ENCODE results near the gene FAM227A. TPM values are rescaled to one million over a fixed set of nuclear protein-coding genes. Genes with fewer than 3 reads are reported as not detected.
A peak's percentile ranks its signal among the peaks of the same experiment; 100 is the strongest.

The FAM227A gene
- total RNA-seq (2012; rRNA removed) (1.1 and 1.3 TPM in 2 replicates), polyA plus RNA-seq (2012; rRNA removed) (1.1 and 1.4 TPM in 2 replicates), Bru-seq, nascent RNA (percentile 47 among the genes with signal in this experiment), BruChase-seq, experiment 1, labeled RNA remaining after a 6-hour chase (percentile 70 among the genes with signal in this experiment), BruChase-seq, experiment 2, labeled RNA remaining after a 2-hour chase (percentile 59 among the genes with signal in this experiment)
- polyA plus RNA-seq (2012; cell fraction: cytosol; rRNA removed): 0.06 and 0.08 TPM in 2 replicates
- polyA plus RNA-seq (2012; cell fraction: nucleus; rRNA removed; ENCODE audit: low replicate concordance): 1.7 and 6.5 TPM in 2 replicates
- long read RNA-seq, partial matches to known transcripts: 1 of 3 reads
- long read RNA-seq, other reads (novel, unspliced or antisense): 2 of 3 reads

DNA sequence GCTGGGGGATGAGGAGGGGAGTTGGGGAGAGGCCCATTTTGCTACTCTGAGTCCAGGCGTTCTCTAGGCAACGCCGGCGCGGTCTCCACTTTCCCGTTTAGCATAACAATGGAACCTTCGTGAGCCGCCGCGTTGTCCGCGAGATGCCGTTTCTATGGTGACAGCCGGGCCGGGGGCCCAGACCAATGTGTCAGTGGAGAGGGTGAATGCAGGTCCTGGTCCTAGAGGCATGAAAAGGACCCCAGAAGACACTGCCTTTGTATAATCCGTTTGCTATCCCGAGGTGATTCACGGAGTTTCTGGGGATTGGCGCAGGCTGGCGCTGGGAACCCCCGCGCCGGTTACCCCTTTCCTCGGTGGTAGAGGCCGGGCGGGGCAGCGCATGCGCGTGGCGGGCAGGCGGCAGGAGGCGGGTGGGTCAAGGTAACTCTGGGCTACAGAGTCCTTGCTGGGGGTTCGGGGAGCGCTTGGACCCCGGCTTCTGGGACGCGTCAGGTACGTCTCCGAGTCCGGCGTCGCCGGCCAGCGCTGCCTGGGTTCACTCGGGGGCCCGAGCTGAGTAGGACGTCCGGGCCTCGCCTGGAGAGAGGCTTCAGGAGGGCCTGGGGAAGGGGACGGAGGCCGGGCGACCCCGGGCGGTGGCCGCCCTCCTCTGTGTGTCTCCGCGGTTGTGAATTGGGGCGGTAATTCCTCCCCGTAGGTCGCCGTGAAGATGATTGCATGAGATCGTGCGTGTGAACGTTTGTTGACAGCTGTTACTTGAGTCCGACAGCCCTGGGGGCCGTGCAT is at the start of gene FAM227A, which contains the start of gene CBY1:
Gene FAM227A (minus strand): TSS at position 137 of the 789 bp plus-strand sequence. CDS start 6,224 bp downstream, outside the sequence.
Gene CBY1 (plus strand): TSS at position 383 of the 789 bp plus-strand sequence. CDS start 11,417 bp downstream, outside the sequence.
- Histone ChIP-seq H3K79me1 (ENCODE audit: low read depth in 1 of 2, low read length in 2 of 2) (peaks cover 11 to 21% of the 10 kb centered on the region in 2 experiments), H3K9me1 (ENCODE audit: insufficient read depth, low read length) (peaks cover 10% of the 10 kb centered on the region; the same call in 1 of the 2 replicates), H2BK5ac (ENCODE audit: low read depth, low read length, poor library complexity, severe bottlenecking) (peak within 1 kb of the TSS; percentile 98), H4K8ac (ENCODE audit: low read depth in 2 of 2, low read length in 2 of 2) (peak within 1 kb of the TSS; percentile 83 to 100), H4K5ac (ENCODE audit: low read depth, low read length) (peak within 1 kb of the TSS; percentile 99), H3K4ac (ENCODE audit: low read depth, low read length) (peak within 1 kb of the TSS; percentile 100), H3K9ac (ENCODE audit: low read depth, low read length) (peak within 1 kb of the TSS; percentile 98), H3K4me3 (ENCODE audit: insufficient read depth, low read depth, low read length) (peak within 1 kb of the TSS; percentile 73), H2BK120ac (ENCODE audit: low read depth, low read length) (peak within 1 kb of the TSS; percentile 100), H3K14ac (replicated peaks; ENCODE audit: low read depth, low read length) (peak within 1 kb of the TSS; percentile 100), H3K4me2 (ENCODE audit: low read depth, low read length) (peak within 1 kb of the TSS; percentile 87), H3K23ac (ENCODE audit: low read depth, low read length) (peak within 1 kb of the TSS; percentile 100), H3K56ac (ENCODE audit: extremely low read depth, insufficient read depth, low read length) (peak within 1 kb of the TSS; percentile 100), H3K9me3 (ENCODE audit: control insufficient read depth, insufficient read depth, low read length) (no peaks in the 10 kb centered on the region), H2AFZ (replicated peaks; ENCODE audit: low read length, poor library complexity) (peak within 1 kb of the TSS; percentile 99), H3K27ac (ENCODE audit: insufficient read depth, low read length) (peak within 1 kb of the TSS; percentile 95), H3K36me3 (ENCODE audit: control insufficient read depth, insufficient read depth, low read length) (no peaks in the 10 kb centered on the region), H3K27me3 (ENCODE audit: control insufficient read depth, insufficient read depth, low read length) (no peaks in the 10 kb centered on the region), H2BK20ac (ENCODE audit: low read depth, low read length) (peak within 1 kb of the TSS; percentile 100), H2AK9ac (replicated peaks; ENCODE audit: low read depth, low read length, poor library complexity) (peak within 1 kb of the TSS; percentile 96), H2AK5ac (ENCODE audit: low read depth, low read length) (peak within 1 kb of the TSS; percentile 20; the same call in 1 of the 2 replicates), H3K18ac (ENCODE audit: low read depth, low read length) (peak within 1 kb of the TSS; percentile 99), H4K20me1 (ENCODE audit: insufficient read depth, low read length) (no peaks in the 10 kb centered on the region; the same call in 1 of the 2 replicates), H3K4me1 (ENCODE audit: control insufficient read depth, insufficient read depth, low read length) (peaks cover 7% of the 10 kb centered on the region), H4K91ac (ENCODE audit: insufficient read depth, low read depth, low read length) (peak within 1 kb of the TSS; percentile 100), H2BK15ac (ENCODE audit: low read depth, low read length) (peak within 1 kb of the TSS; percentile 99)
- in situ Hi-C loops (cut with MboI; ENCODE audit: low sequenced_read_pairs): no loop called here
- dilution Hi-C loops (cut with HindIII; ENCODE audit: low sequenced_read_pairs, unreplicated experiment): no loop called here
- 0% methylated on average over 3 of the region's 66 CpGs; no CpG with 5 or more reads in 1 of the 2 experiments for WGBS, 2 experiments (ENCODE audit: extremely low coverage in 2 of 2, insufficient read length in 1 of 2)
- intact Hi-C loops (cut with micrococcal nuclease): no loop called here
- ATAC-seq (ENCODE audit: low read depth): peak; percentile 97
- peak; percentile 76 for DNase-seq
- TSS peak; percentile 61 for BruUV-seq (replicated peaks)
- CTCF ChIA-PET: interaction anchor here (0.7 kb wide), 1 partner anchor 25 kb away, joined by 4 read pairs; no protein-coding TSS in a partner anchor
- no peak for TF ChIP-seq SMC3 (IDR thresholded peaks at IDR 0.05; ENCODE audit: low read depth, low read length)
- TF ChIP-seq MAZ (IDR thresholded peaks at IDR 0.05; ENCODE audit: borderline replicate concordance, low read depth, low read length): peak; percentile 17; the same call in 1 of the 2 replicates
- TF ChIP-seq NFE2L2 (IDR thresholded peaks at IDR 0.05; ENCODE audit: low read depth, low read length): no peak
- TF ChIP-seq BHLHE40 (IDR thresholded peaks at IDR 0.05; ENCODE audit: low read depth, low read length): peak; percentile 98
- TF ChIP-seq MXI1 (IDR thresholded peaks at IDR 0.05; ENCODE audit: borderline replicate concordance, low read depth, low read length): peak; percentile 65; the same call in 1 of the 2 replicates
- TF ChIP-seq, protein P1, sequence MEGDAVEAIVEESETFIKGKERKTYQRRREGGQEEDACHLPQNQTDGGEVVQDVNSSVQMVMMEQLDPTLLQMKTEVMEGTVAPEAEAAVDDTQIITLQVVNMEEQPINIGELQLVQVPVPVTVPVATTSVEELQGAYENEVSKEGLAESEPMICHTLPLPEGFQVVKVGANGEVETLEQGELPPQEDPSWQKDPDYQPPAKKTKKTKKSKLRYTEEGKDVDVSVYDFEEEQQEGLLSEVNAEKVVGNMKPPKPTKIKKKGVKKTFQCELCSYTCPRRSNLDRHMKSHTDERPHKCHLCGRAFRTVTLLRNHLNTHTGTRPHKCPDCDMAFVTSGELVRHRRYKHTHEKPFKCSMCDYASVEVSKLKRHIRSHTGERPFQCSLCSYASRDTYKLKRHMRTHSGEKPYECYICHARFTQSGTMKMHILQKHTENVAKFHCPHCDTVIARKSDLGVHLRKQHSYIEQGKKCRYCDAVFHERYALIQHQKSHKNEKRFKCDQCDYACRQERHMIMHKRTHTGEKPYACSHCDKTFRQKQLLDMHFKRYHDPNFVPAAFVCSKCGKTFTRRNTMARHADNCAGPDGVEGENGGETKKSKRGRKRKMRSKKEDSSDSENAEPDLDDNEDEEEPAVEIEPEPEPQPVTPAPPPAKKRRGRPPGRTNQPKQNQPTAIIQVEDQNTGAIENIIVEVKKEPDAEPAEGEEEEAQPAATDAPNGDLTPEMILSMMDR (conservative IDR thresholded peaks at IDR 0.05; ENCODE audit: low read depth, low read length): no peak
- peak; percentile 93; the same call in 1 of the 2 replicates for TF ChIP-seq CHD1 (IDR thresholded peaks at IDR 0.05; ENCODE audit: low read depth, low read length)
- no peak for TF ChIP-seq RAD21 (IDR thresholded peaks at IDR 0.05; ENCODE audit: low read length)
- TF ChIP-seq POLR2A (IDR thresholded peaks at IDR 0.05; ENCODE audit: low read depth, low read length): peak; percentile 74
- TF ChIP-seq, protein P2, sequence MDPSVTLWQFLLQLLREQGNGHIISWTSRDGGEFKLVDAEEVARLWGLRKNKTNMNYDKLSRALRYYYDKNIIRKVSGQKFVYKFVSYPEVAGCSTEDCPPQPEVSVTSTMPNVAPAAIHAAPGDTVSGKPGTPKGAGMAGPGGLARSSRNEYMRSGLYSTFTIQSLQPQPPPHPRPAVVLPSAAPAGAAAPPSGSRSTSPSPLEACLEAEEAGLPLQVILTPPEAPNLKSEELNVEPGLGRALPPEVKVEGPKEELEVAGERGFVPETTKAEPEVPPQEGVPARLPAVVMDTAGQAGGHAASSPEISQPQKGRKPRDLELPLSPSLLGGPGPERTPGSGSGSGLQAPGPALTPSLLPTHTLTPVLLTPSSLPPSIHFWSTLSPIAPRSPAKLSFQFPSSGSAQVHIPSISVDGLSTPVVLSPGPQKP (IDR thresholded peaks at IDR 0.05; ENCODE audit: borderline replicate concordance, low read depth, low read length): no peak
- no peak for TF ChIP-seq RCOR1 (IDR thresholded peaks at IDR 0.05; ENCODE audit: insufficient replicate concordance, low read length)
- POLR2A ChIA-PET (ENCODE audit: unreplicated experiment): no interaction called here

Data from IMR-90 (cell line).